ENCODE results near the gene APBB2. TPM values are rescaled to one million over a fixed set of nuclear protein-coding genes. Genes with fewer than 3 reads are reported as not detected.
"Not testable (repeated sequence)": the region's sequence is repeated elsewhere in the genome, so short reads cannot be mapped to it uniquely, and the experiment has no call there.

APBB2 gene
- total RNA-seq, 1 donor, result 75.8 TPM

- DNase-seq (ENCODE audit: low read depth), result no peak
- TF ChIP-seq CTCF (IDR thresholded peaks at IDR 0.05; ENCODE audit: insufficient read depth, low read length), result no peak
- no peak overlapping the region for H3K4me3 ChIP-seq (ENCODE audit: low read depth, low read length)
These were observed 308.9 kb downstream of the APBB2 start for GRCh38 chr4:40905414-40905813.

- H3K4me3 ChIP-seq (ENCODE audit: low read depth, low read length); DNase-seq (ENCODE audit: low read depth): not testable (repeated sequence)
These were observed 313.8 kb downstream of the APBB2 start for GRCh38 chr4:40900531-40900930.

- no peak overlapping the region for H3K4me3 ChIP-seq (ENCODE audit: low read depth, low read length)
- peak; percentile 57 for DNase-seq (ENCODE audit: low read depth)
- peak; percentile 83 for TF ChIP-seq CTCF (IDR thresholded peaks at IDR 0.05; ENCODE audit: insufficient read depth, low read length)
These were observed 316.7 kb downstream of the APBB2 start for GRCh38 chr4:40897557-40898203.

- no peak overlapping the region for H3K4me3 ChIP-seq (ENCODE audit: low read depth, low read length)
- DNase-seq (ENCODE audit: low read depth), result no peak
- TF ChIP-seq CTCF (IDR thresholded peaks at IDR 0.05; ENCODE audit: insufficient read depth, low read length), result no peak
These were observed 323.6 kb downstream of the APBB2 start for GRCh38 chr4:40890764-40891163.

- TF ChIP-seq CTCF (IDR thresholded peaks at IDR 0.05; ENCODE audit: insufficient read depth, low read length), result no peak
- no peak for DNase-seq (ENCODE audit: low read depth)
- no peak overlapping the region for H3K4me3 ChIP-seq (ENCODE audit: low read depth, low read length)
These were observed 324.1 kb downstream of the APBB2 start for GRCh38 chr4:40890199-40890598.

- DNase-seq (ENCODE audit: low read depth), result no peak
- no peak overlapping the region for H3K4me3 ChIP-seq (ENCODE audit: low read depth, low read length)
- TF ChIP-seq CTCF (IDR thresholded peaks at IDR 0.05; ENCODE audit: insufficient read depth, low read length), result no peak
These were observed 325.4 kb downstream of the APBB2 start for GRCh38 chr4:40888933-40889332.

GRCh38 chr4:40887764-40888131 lies 326.6 kb downstream of the APBB2 start:
- H3K4me3 ChIP-seq (ENCODE audit: low read depth, low read length), result no peak overlapping the region
- no peak for TF ChIP-seq CTCF (IDR thresholded peaks at IDR 0.05; ENCODE audit: insufficient read depth, low read length)
- DNase-seq (ENCODE audit: low read depth), result peak; percentile 35

All from fibroblast of the aortic adventitia (primary cell).